NCI-H2029 (cell line): Measurements from ENCODE around the gene SEMA4D.
A peak's percentile ranks its signal among the peaks of the same experiment; 100 is the strongest.

Experiments used
- DNase-seq: peaks from one replicate; lab custom pipeline; 2025; lab: John Stamatoyannopoulos, UW

SEMA4D gene

GRCh38 chr9:89497978-89498851 lies at the start of gene SEMA4D:
TSS of gene SEMA4D (minus strand) at chr9:89498113. CDS start at chr9:89405456, 92,657 bp downstream.
- DNase-seq, result peak; percentile 70

DNA sequence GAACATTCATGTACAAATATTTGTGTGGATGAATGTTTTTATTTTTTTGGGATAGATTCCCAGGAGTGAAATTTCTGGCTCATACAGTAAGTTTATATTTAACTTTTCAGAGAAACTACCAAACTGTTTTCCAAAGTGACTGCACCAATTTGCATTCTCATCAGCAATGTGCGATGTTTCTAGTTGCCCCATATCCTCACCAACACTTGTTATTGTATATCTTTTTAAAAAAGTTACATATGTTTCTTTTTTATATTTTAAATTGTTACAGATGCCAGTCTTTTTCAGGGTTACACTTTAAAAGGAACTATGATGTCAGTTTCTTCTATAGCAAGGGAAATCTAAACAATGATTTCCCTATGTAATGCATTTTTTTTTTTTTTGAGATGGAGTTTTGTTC lies 49.1 kb upstream of the SEMA4D start:
- DNase-seq, result no peak

DNA sequence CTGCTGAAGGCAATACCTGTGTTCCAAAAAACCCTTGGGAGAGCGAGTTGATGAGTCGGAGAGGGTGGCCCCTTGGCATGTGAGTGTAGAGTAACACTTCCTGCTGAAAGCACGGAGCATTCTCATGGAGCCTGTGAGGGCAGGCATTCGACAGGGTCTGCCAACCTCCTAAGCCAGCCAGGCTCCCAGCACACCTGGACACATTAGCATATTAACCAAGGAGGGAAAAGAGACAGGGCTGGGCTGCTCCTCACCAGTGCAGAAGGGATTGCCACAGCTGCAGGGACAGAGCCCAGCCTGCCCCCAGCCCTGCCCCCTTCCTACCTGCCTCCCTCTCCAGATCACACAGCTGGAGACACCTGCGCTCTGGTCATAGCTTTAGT lies 46.4 kb upstream of the SEMA4D start:
- DNase-seq, result peak; percentile 39

GRCh38 chr9:89543621-89544278 lies 45.8 kb upstream of the SEMA4D start:
- DNase-seq, result no peak

DNA sequence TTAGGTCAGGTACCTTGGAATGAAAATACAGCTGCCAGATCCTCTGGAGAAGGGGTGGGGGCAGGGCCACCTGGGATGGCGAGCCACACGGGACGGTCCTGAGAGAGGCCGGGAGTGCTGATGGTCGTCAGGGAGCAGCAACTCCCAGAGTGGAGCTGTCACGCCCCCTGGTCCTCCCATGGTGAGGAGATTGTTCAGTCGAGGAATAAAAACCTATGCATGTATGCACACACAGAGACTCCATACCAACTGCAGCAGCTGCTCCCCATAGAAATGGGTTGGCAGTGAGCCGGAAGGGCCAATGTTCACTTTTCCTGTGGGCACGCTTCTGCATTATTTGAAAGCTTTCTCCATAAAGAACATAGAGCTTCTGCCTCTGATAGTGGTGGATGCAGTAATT lies 45.2 kb upstream of the SEMA4D start:
- no peak for DNase-seq

DNA sequence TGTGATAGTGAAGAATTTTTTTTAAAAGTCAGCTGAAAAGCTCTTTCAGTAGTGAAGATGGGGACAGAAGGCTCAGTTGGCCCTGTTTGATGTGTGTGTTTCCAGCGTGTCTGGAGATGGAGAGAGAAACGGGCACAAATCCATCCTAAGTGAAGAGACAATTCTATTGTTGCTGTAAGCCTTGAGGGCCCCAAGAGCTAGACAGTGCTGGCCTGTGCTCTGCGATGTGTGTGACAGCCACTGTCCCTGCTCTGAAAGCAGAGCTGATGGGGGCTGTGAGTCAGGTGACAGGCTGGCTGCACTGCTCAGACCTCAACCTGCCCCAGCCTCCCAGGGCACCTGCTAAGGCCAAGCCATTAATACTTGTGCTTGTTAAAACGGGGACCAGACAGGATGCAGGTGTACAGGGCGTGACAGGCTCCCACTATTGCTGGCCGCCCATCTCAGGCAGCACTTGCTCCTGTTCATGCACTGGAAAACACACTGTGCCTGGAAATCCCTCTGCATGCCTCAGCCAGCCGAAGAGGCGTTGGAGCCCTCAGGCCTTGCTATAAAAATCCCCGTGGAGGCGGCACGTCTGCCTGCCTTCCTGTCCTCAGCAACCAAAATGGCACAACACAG lies 44.6 kb upstream of the SEMA4D start:
- no peak for DNase-seq

GRCh38 chr9:89541798-89542197 lies 43.9 kb upstream of the SEMA4D start:
- no peak for DNase-seq

GRCh38 chr9:89539374-89539773 lies 41.5 kb upstream of the SEMA4D start:
- no peak for DNase-seq

DNA sequence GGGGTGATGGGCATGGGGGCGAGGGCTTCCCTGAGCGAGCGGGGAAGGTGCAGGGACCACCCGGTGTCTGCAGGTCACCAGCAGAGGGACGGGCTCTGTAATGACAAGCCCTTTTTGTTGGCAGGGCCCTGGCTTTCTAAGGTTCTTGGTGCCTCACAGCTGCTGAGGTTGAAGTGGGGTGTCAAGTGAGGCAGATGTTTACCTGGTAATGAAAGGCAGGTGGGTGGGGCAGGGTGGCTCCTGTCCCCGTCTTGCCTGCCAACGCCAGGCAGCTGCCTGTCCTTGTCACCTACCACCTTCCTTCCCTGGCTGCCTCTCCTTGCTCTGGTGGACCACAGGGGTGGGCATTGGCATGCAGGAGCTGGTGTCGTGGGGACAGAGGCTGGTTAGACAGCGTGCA lies 41.0 kb upstream of the SEMA4D start:
- peak; percentile 95 for DNase-seq

DNA sequence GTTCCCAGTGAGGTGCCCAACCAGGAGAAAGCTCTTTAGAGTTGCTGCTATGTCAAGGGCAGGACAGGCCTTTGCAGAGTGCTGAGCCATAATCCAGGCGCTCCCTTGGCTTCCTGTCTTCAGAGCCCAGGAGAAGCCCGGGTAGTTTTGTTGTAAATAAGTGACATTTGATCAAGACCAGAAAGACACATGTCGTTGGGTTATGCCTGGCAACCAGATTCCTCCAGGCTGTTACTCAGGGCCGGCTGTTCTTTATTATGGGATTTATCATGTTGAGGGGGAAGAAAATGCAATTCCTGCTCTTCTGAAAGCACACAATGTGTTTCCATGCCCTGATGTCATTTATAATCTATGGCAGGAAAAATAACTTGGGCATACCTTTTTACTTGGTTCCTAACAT lies 39.3 kb upstream of the SEMA4D start:
- no peak for DNase-seq

GRCh38 chr9:89536600-89536999 lies 38.7 kb upstream of the SEMA4D start:
- no peak for DNase-seq

- no peak for DNase-seq
Observed at GRCh38 chr9:89536145-89536574, 38.2 kb upstream of the SEMA4D start.

DNA sequence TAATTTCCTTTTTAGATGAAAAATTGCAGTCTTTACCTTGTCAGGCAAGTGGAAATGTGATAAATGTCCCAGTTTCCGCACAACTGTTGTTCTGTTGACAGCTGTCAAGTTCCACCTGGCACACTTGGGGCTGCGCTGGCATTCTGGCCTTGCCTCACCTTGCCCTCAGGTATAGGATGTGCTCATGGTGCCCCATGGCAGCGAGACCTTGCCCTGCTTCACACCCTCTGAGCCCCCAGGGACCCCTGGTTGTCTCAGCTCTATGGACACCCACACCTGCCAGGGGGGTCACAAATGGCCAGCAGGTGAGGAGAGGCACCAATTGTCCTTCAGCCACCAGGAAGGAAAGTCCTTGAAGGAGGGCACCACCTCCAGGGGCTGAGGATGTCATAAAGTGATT lies 37.5 kb upstream of the SEMA4D start:
- DNase-seq, result no peak

- no peak for DNase-seq
Observed at GRCh38 chr9:89534515-89535287, 36.8 kb upstream of the SEMA4D start.

DNA sequence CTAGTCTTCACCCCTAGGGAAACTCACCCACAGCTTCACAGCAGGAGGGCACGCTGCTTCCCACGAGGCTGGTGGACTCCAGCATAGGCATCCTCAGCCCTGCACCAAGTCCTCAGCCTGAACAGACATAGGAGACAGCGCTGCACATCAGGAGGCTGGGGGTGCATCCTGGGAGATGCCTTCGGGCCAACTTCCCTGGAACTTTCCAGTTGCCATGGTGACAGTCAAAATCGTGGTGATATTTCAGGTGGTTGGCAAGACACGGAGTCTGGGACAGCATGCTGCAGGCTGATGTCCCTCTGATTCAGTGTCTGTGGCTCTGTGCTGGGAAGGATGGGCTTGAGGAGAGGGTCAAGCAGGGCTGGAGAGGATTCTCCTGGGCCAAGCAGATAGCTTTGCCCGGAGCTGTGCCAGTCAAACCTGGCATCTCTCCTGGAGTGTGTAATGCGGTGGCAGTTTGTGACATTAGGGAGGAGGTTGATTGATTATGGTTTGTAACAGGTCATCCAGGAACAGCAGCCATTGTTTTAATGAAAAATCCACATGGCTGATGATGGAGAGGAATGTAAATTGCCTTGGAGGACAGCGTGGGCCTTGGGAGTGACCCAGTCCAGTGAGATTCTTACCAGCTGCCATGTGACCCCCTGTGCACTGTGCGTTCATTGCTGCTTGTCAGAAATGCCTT lies 35.6 kb upstream of the SEMA4D start:
- DNase-seq, result no peak

DNA sequence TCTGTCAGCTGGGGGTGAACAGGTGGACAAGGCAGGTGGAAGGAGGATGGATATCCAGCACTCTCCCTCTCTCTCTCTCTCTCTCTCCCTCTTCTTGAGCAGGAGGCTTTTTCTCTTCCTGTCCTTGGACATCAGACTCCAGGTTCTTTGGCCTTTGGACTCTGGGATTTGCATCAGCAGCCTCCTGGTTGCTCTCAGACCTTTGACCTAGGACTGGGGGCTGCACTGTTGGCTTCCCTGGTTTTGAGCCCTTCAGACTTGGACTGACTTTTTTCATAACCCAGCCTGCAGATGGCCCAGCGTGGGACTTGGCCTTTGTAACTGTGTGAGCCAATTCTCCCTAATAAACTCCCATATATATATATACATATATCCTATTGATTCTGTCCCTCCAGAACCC lies 35.0 kb upstream of the SEMA4D start:
- DNase-seq, result no peak

DNA sequence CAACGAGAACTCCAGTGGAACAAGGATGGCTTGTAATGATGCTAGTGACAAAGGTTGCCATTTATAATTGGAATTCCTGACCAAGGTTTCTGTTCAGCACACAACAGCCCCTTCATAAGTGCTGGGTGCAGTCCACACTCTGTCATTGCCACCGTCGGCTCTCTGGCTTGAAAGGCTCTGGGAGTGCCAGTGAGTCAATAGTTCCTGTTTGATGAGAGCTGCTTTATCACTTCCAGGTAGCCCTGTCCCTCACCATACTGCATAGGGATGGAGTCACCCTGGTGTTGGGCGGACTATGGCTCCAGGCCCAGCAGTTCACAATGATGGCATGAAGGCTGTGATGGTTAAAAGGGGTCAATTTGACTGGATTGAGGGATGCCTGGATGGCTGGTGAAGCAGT lies 34.6 kb upstream of the SEMA4D start:
- peak; percentile 24 for DNase-seq

- no peak for DNase-seq
Observed at GRCh38 chr9:89531766-89532165, 33.9 kb upstream of the SEMA4D start.

GRCh38 chr9:89530726-89531125 lies 32.8 kb upstream of the SEMA4D start:
- DNase-seq, result no peak

DNA sequence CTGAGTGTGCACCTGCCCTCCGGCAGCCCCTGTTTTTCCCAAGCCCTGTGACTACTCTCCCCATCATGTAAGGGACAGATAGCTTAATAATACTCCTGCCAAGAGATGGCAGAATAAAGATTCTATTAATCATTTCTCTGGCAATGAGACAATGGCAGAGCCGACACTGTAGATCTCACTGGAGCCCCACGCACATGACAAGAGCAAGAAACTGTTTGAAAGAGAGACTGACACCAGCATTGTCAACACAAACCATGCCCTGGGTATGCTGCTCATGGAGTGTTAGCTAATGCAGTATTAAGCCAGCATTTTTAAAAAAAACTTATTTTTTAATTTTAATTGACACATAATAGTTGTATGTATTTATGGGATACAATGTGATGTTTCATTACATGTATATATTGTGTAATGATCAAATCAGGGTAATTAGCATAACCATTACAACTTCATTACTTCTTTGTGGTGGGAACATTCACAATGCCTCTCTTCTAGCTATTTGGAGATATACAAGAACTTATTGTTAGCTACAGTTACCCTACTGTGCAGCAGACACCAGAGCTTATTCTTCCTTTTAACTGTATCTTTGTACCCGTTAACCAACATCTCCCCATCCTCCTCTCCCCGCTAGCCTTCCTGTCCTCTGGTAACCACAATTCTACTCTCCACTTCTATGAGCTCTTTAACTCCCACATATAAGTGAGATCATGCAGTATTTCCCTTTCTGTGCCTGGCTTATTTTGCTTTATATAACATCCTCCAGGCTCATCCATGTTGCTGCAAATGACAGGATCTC lies 31.5 kb upstream of the SEMA4D start:
- DNase-seq, result no peak

DNA sequence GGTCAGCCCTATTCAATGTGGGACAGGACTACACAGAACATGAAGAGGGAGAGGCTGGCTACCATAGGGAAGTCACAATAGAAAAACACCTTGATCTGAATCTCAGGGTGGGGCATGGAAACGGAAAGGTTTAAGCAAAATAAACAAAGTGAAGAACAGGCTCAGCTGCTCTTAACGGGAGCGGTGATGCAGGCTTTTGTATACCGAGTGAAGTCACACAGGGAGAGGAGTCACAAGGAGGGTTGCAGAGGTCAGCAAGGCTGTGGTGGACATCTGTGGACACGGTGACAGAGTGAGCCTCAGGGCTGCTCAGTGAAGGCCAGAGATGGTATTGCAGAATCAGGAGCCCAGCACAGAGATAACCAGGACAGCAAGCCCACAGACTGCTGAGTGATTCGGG lies 30.6 kb upstream of the SEMA4D start:
- DNase-seq, result peak; percentile 19
